ENCODE measurements around the gene MARK4.

DNA sequence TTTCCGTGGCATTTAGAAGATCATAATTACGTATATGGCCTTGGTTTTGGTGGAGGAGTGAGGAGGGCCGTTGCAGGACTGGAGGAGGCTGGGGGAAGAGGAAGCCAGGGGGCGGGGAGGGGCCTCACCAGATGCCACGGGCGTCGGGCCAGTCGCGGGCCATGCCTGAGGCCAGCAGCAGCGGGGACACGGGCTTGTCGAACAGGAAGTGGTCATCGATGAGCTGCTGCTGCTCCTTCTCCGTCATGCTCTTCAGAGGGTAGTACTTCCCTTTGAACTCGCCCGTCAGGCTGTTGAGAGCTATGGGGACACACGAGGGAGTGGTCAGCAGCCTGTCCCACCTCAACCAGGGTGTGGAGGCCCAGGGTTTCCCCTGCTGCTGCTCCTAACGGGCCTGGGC is 60.5 kb downstream of the MARK4 start:
- TF ChIP-seq EZH2phosphoT487 (conservative IDR thresholded peaks at IDR 0.05; ENCODE audit: low read length): no peak
- TF ChIP-seq, protein P1, sequence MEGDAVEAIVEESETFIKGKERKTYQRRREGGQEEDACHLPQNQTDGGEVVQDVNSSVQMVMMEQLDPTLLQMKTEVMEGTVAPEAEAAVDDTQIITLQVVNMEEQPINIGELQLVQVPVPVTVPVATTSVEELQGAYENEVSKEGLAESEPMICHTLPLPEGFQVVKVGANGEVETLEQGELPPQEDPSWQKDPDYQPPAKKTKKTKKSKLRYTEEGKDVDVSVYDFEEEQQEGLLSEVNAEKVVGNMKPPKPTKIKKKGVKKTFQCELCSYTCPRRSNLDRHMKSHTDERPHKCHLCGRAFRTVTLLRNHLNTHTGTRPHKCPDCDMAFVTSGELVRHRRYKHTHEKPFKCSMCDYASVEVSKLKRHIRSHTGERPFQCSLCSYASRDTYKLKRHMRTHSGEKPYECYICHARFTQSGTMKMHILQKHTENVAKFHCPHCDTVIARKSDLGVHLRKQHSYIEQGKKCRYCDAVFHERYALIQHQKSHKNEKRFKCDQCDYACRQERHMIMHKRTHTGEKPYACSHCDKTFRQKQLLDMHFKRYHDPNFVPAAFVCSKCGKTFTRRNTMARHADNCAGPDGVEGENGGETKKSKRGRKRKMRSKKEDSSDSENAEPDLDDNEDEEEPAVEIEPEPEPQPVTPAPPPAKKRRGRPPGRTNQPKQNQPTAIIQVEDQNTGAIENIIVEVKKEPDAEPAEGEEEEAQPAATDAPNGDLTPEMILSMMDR (IDR thresholded peaks at IDR 0.05; ENCODE audit: insufficient read depth, low read length, poor library complexity, severe bottlenecking): no peak

Measured in SU-DHL-6 (cell line).